GM18907 (cell line): Measurements from ENCODE around the gene SLC12A7.

Source experiments
- ATAC-seq: cut with Tn5 transposase; IDR thresholded peaks from one replicate; pipeline ENCODE4 v1.9.1; 2021; ENCODE audit warnings: mild to moderate bottlenecking, moderate library complexity; ENCODE audit not compliant: unreplicated experiment

Gene SLC12A7

GRCh38 chr5:1038417-1039209 is 73.2 kb downstream of the SLC12A7 start:
- no peak for ATAC-seq

GRCh38 chr5:1037671-1038416 is 74.0 kb downstream of the SLC12A7 start:
- no peak for ATAC-seq

- ATAC-seq = no peak
Measured at GRCh38 chr5:1037123-1037670, 74.7 kb downstream of the SLC12A7 start.

- ATAC-seq = no peak
Measured at GRCh38 chr5:1036504-1037122, 75.2 kb downstream of the SLC12A7 start.

GRCh38 chr5:1035421-1036405 is 76.2 kb downstream of the SLC12A7 start:
- ATAC-seq = no peak

GRCh38 chr5:1034986-1035385 is 76.9 kb downstream of the SLC12A7 start:
- no peak for ATAC-seq

- ATAC-seq = no peak
Measured at GRCh38 chr5:1034421-1034905, 77.4 kb downstream of the SLC12A7 start.

- no peak for ATAC-seq
Measured at GRCh38 chr5:1033606-1034420, 78.0 kb downstream of the SLC12A7 start.

GRCh38 chr5:1033178-1033577 is 78.7 kb downstream of the SLC12A7 start:
- ATAC-seq = no peak

GRCh38 chr5:1032551-1033027 is 79.3 kb downstream of the SLC12A7 start:
- no peak for ATAC-seq

- ATAC-seq = no peak
Measured at GRCh38 chr5:1032011-1032410, 79.9 kb downstream of the SLC12A7 start.

GRCh38 chr5:1031306-1031959 is 80.4 kb downstream of the SLC12A7 start:
- ATAC-seq = no peak

GRCh38 chr5:1030801-1031271 is 81.0 kb downstream of the SLC12A7 start:
- no peak for ATAC-seq

GRCh38 chr5:1029945-1030625 is 81.8 kb downstream of the SLC12A7 start:
- ATAC-seq = no peak

GRCh38 chr5:1029282-1029944 is 82.5 kb downstream of the SLC12A7 start:
- ATAC-seq = no peak

- no peak for ATAC-seq
Measured at GRCh38 chr5:1028481-1029281, 83.2 kb downstream of the SLC12A7 start.
